Measurements from ENCODE around the gene GPBP1L1. TPM values are rescaled to one million over a fixed set of nuclear protein-coding genes. Genes with fewer than 3 reads are reported as not detected.

GPBP1L1 gene
- total RNA-seq, 1 donor from 2014 or later = 104 TPM

GRCh38 chr1:45669859-45670655 is 16.3 kb downstream of the GPBP1L1 start:
- H3K4me3 Mint-ChIP-seq = no peak overlapping the region
- DNase-seq = peak; percentile 33
- no peak overlapping the region for H3K27ac Mint-ChIP-seq
- H3K4me1 Mint-ChIP-seq = peaks cover 13% of the 10 kb centered on the region
- H3K27me3 Mint-ChIP-seq = no peaks in the 10 kb centered on the region
- intact Hi-C loops (cut with micrococcal nuclease) = no loop called here
- H3K9me3 Mint-ChIP-seq = no peaks in the 10 kb centered on the region
- peaks cover 27% of the 10 kb centered on the region for H3K36me3 Mint-ChIP-seq (ENCODE audit: low read depth)

- Mint-ChIP-seq H3K4me3 (no peak overlapping the region), H3K4me1 (peaks cover 9% of the 10 kb centered on the region), H3K9me3 (no peaks in the 10 kb centered on the region), H3K27ac (no peak overlapping the region), H3K27me3 (no peaks in the 10 kb centered on the region), H3K36me3 (ENCODE audit: low read depth) (peaks cover 22% of the 10 kb centered on the region)
- no peak for DNase-seq
- intact Hi-C loops (cut with micrococcal nuclease) = no loop called here
Observed at GRCh38 chr1:45669379-45669778, 17.0 kb downstream of the GPBP1L1 start.

- H3K27me3 Mint-ChIP-seq = no peaks in the 10 kb centered on the region
- no peak for DNase-seq
- H3K4me1 Mint-ChIP-seq = peaks cover 9% of the 10 kb centered on the region
- H3K27ac Mint-ChIP-seq = no peak overlapping the region
- no peak overlapping the region for H3K4me3 Mint-ChIP-seq
- H3K9me3 Mint-ChIP-seq = no peaks in the 10 kb centered on the region
- peaks cover 19% of the 10 kb centered on the region for H3K36me3 Mint-ChIP-seq (ENCODE audit: low read depth)
- intact Hi-C loops (cut with micrococcal nuclease) = no loop called here
Observed at GRCh38 chr1:45668526-45668925, 17.8 kb downstream of the GPBP1L1 start.

- DNase-seq = no peak
- Mint-ChIP-seq H3K27me3 (no peaks in the 10 kb centered on the region), H3K36me3 (ENCODE audit: low read depth) (peaks cover 20% of the 10 kb centered on the region), H3K27ac (no peak overlapping the region), H3K9me3 (no peaks in the 10 kb centered on the region), H3K4me3 (no peak overlapping the region), H3K4me1 (peaks cover 11% of the 10 kb centered on the region)
- intact Hi-C loops (cut with micrococcal nuclease) = no loop called here
Observed at GRCh38 chr1:45667321-45668111, 18.8 kb downstream of the GPBP1L1 start.

GRCh38 chr1:45666836-45667235 is 19.5 kb downstream of the GPBP1L1 start:
- no peak overlapping the region for H3K4me3 Mint-ChIP-seq
- no peaks in the 10 kb centered on the region for H3K9me3 Mint-ChIP-seq
- DNase-seq = no peak
- H3K27me3 Mint-ChIP-seq = no peaks in the 10 kb centered on the region
- intact Hi-C loops (cut with micrococcal nuclease) = no loop called here
- no peak overlapping the region for H3K27ac Mint-ChIP-seq
- H3K36me3 Mint-ChIP-seq (ENCODE audit: low read depth) = peaks cover 19% of the 10 kb centered on the region
- H3K4me1 Mint-ChIP-seq = peaks cover 11% of the 10 kb centered on the region

GRCh38 chr1:45660336-45660735 is 26.0 kb downstream of the GPBP1L1 start:
- Mint-ChIP-seq H3K27me3 (no peaks in the 10 kb centered on the region), H3K4me1 (peaks cover 5% of the 10 kb centered on the region), H3K9me3 (no peaks in the 10 kb centered on the region), H3K27ac (no peak overlapping the region), H3K4me3 (no peak overlapping the region), H3K36me3 (ENCODE audit: low read depth) (peaks cover 53% of the 10 kb centered on the region)
- DNase-seq = no peak
- intact Hi-C loops (cut with micrococcal nuclease) = no loop called here

- Mint-ChIP-seq H3K36me3 (ENCODE audit: low read depth) (peaks cover 63% of the 10 kb centered on the region), H3K4me1 (peaks cover 9% of the 10 kb centered on the region)
Observed at GRCh38 chr1:45659222-45659621, 27.1 kb downstream of the GPBP1L1 start.

GRCh38 chr1:45658171-45658570 is 28.2 kb downstream of the GPBP1L1 start:
- Mint-ChIP-seq H3K36me3 (ENCODE audit: low read depth) (peaks cover 60% of the 10 kb centered on the region), H3K9me3 (no peaks in the 10 kb centered on the region), H3K4me3 (no peak overlapping the region), H3K27ac (no peak overlapping the region), H3K27me3 (no peaks in the 10 kb centered on the region), H3K4me1 (peaks cover 7% of the 10 kb centered on the region)
- intact Hi-C loops (cut with micrococcal nuclease) = no loop called here
- no peak for DNase-seq

More at GRCh38 chr1:45659222-45659621, 27.1 kb downstream of the GPBP1L1 start:
- DNase-seq = no peak
- intact Hi-C loops (cut with micrococcal nuclease) = no loop called here
- Mint-ChIP-seq H3K27me3 (no peaks in the 10 kb centered on the region), H3K27ac (no peak overlapping the region), H3K9me3 (no peaks in the 10 kb centered on the region), H3K4me3 (no peak overlapping the region)

GRCh38 chr1:45656573-45657226 is 29.6 kb downstream of the GPBP1L1 start:
- H3K27me3 Mint-ChIP-seq = no peaks in the 10 kb centered on the region
- DNase-seq = no peak
- peaks cover 64% of the 10 kb centered on the region for H3K36me3 Mint-ChIP-seq (ENCODE audit: low read depth)
- H3K4me1 Mint-ChIP-seq = peaks cover 7% of the 10 kb centered on the region
- H3K4me3 Mint-ChIP-seq = no peak overlapping the region
- no peaks in the 10 kb centered on the region for H3K9me3 Mint-ChIP-seq
- H3K27ac Mint-ChIP-seq = no peak overlapping the region
- intact Hi-C loops (cut with micrococcal nuclease) = no loop called here

GRCh38 chr1:45654540-45655280 is 31.6 kb downstream of the GPBP1L1 start:
- H3K9me3 Mint-ChIP-seq = no peaks in the 10 kb centered on the region
- peaks cover 10% of the 10 kb centered on the region for H3K4me1 Mint-ChIP-seq
- intact Hi-C loops (cut with micrococcal nuclease) = no loop called here
- H3K27me3 Mint-ChIP-seq = no peaks in the 10 kb centered on the region
- no peak overlapping the region for H3K27ac Mint-ChIP-seq
- no peak for DNase-seq
- H3K4me3 Mint-ChIP-seq = no peak overlapping the region
- H3K36me3 Mint-ChIP-seq (ENCODE audit: low read depth) = peaks cover 60% of the 10 kb centered on the region

- intact Hi-C loops (cut with micrococcal nuclease) = no loop called here
- DNase-seq = no peak
- no peak overlapping the region for H3K4me3 Mint-ChIP-seq
- no peaks in the 10 kb centered on the region for H3K27me3 Mint-ChIP-seq
- no peaks in the 10 kb centered on the region for H3K9me3 Mint-ChIP-seq
- peaks cover 29% of the 10 kb centered on the region for H3K36me3 Mint-ChIP-seq (ENCODE audit: low read depth)
- no peak overlapping the region for H3K27ac Mint-ChIP-seq
- H3K4me1 Mint-ChIP-seq = peaks cover 7% of the 10 kb centered on the region
Observed at GRCh38 chr1:45647248-45648021, 38.9 kb downstream of the GPBP1L1 start.

GRCh38 chr1:45644661-45645060 is 41.7 kb downstream of the GPBP1L1 start:
- no peak overlapping the region for H3K27ac Mint-ChIP-seq
- peaks cover 4% of the 10 kb centered on the region for H3K4me1 Mint-ChIP-seq
- intact Hi-C loops (cut with micrococcal nuclease) = no loop called here
- H3K27me3 Mint-ChIP-seq = no peaks in the 10 kb centered on the region
- H3K9me3 Mint-ChIP-seq = no peaks in the 10 kb centered on the region
- H3K4me3 Mint-ChIP-seq = no peak overlapping the region
- peaks cover 38% of the 10 kb centered on the region for H3K36me3 Mint-ChIP-seq (ENCODE audit: low read depth)
- DNase-seq = no peak

GRCh38 chr1:45643978-45644377 is 42.4 kb downstream of the GPBP1L1 start:
- Mint-ChIP-seq H3K9me3 (no peaks in the 10 kb centered on the region), H3K36me3 (ENCODE audit: low read depth) (peaks cover 36% of the 10 kb centered on the region), H3K4me3 (no peak overlapping the region), H3K4me1 (peaks cover 4% of the 10 kb centered on the region), H3K27me3 (no peaks in the 10 kb centered on the region), H3K27ac (no peak overlapping the region)
- no peak for DNase-seq
- intact Hi-C loops (cut with micrococcal nuclease) = no loop called here
